ENCODE measurements around the gene RTN4RL2. TPM values are rescaled to one million over a fixed set of nuclear protein-coding genes. Genes with fewer than 3 reads are reported as not detected.

RTN4RL2 gene
- total and polyA plus RNA-seq, 8 donors = 0.75 to 8.1 (median 0.78) TPM; not detected in 3

GRCh38 chr11:57425565-57426438 is 34.5 kb upstream of the RTN4RL2 start:
- Histone ChIP-seq H3K27me3 (no peaks in the 10 kb centered on the region), H3K27ac (peak overlapping the region; percentile 84 to 95 (median 92)), H3K4me1 (peaks cover 47 to 79% (median 56%) of the 10 kb centered on the region in 4 donors), H3K36me3 (peaks cover 4 to 25% (median 16%) of the 10 kb centered on the region in 4 donors), H3K9me3 (no peaks in the 10 kb centered on the region), H3K4me3 (peak overlapping the region; percentile 45 to 59 (median 53))
- 48 to 63% (median 57%) methylated on average over 13 to 15 of the region's 15 CpGs for WGBS, 5 donors
- DNase-seq = peak; percentile 25 to 38
- intact Hi-C loops (cut with DNase I; ENCODE audit: low total_unique reads) = no loop called here
- TF ChIP-seq POLR2AphosphoS5 (IDR thresholded peaks at IDR 0.05) = peak in 2 of 3 donors; percentile 44 to 74
- peak; percentile 5 for TF ChIP-seq EP300 (IDR thresholded peaks at IDR 0.05)
- no peak for TF ChIP-seq POLR2A (IDR thresholded peaks at IDR 0.05)
- TF ChIP-seq, protein P1, sequence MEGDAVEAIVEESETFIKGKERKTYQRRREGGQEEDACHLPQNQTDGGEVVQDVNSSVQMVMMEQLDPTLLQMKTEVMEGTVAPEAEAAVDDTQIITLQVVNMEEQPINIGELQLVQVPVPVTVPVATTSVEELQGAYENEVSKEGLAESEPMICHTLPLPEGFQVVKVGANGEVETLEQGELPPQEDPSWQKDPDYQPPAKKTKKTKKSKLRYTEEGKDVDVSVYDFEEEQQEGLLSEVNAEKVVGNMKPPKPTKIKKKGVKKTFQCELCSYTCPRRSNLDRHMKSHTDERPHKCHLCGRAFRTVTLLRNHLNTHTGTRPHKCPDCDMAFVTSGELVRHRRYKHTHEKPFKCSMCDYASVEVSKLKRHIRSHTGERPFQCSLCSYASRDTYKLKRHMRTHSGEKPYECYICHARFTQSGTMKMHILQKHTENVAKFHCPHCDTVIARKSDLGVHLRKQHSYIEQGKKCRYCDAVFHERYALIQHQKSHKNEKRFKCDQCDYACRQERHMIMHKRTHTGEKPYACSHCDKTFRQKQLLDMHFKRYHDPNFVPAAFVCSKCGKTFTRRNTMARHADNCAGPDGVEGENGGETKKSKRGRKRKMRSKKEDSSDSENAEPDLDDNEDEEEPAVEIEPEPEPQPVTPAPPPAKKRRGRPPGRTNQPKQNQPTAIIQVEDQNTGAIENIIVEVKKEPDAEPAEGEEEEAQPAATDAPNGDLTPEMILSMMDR (IDR thresholded peaks at IDR 0.05) = no peak

- Histone ChIP-seq H3K9me3 (no peaks in the 10 kb centered on the region), H3K27me3 (no peaks in the 10 kb centered on the region), H3K36me3 (peaks cover 0 to 18% (median 10%) of the 10 kb centered on the region in 4 donors), H3K27ac (peak overlapping the region; percentile 84 to 95 (median 92)), H3K4me3 (peak overlapping the region; percentile 45 to 59 (median 53)), H3K4me1 (peaks cover 47 to 84% (median 56%) of the 10 kb centered on the region in 4 donors)
- TF ChIP-seq POLR2A (IDR thresholded peaks at IDR 0.05) (no peak), POLR2AphosphoS5 (IDR thresholded peaks at IDR 0.05) (no peak), EP300 (IDR thresholded peaks at IDR 0.05) (no peak)
- TF ChIP-seq, protein P1 (IDR thresholded peaks at IDR 0.05) = no peak
- WGBS, 5 donors = 15 to 22% (median 16%) methylated on average over 13 to 16 of the region's 16 CpGs
- peak in 1 of 2 donors; percentile 46 for DNase-seq
- intact Hi-C loops (cut with DNase I; ENCODE audit: low total_unique reads) = no loop called here
Measured at GRCh38 chr11:57426439-57426928, 33.8 kb upstream of the RTN4RL2 start.

- Histone ChIP-seq H3K9me3 (no peaks in the 10 kb centered on the region), H3K4me1 (peaks cover 47 to 84% (median 56%) of the 10 kb centered on the region in 4 donors), H3K36me3 (peaks cover 0 to 14% (median 10%) of the 10 kb centered on the region in 4 donors), H3K27me3 (no peaks in the 10 kb centered on the region), H3K4me3 (peak within 1 kb of the TSS; percentile 45 to 59 (median 53)), H3K27ac (peak within 1 kb of the TSS; percentile 84 to 95 (median 92))
- TF ChIP-seq EP300 (IDR thresholded peaks at IDR 0.05) (no peak), POLR2A (IDR thresholded peaks at IDR 0.05) (no peak), POLR2AphosphoS5 (IDR thresholded peaks at IDR 0.05) (peak; percentile 46 to 66 (median 53))
- TF ChIP-seq, protein P1 (IDR thresholded peaks at IDR 0.05) = no peak
- DNase-seq = peak; percentile 76 to 88
- intact Hi-C loops (cut with DNase I; ENCODE audit: low total_unique reads) = no loop called here
- WGBS, 5 donors = 2 to 4% (median 2%) methylated on average over 19 to 39 of the region's 39 CpGs
Measured at GRCh38 chr11:57426929-57427726, 33.2 kb upstream of the RTN4RL2 start, which contains the start of gene SLC43A3. SLC43A3 (minus strand) TSS chr11:57427121; CDS start chr11:57426172, 949 bp downstream.

DNA sequence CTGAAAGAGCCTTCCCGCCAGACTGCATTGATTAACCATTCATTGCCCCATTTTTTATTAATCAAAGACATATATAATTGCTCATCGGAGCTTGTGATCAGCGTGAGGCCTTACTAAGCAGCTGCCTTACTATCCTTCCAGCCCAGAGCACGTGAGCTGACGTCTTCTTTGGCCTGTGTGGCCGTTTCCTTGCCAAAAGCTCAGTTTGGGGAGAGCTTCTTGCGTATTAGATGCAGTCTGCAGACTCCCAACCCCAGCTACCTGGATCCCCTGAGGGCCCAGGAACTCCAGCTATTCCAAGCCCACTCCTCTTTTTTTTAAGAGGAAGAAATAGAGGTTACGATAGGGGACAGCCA is 32.6 kb upstream of the RTN4RL2 start:
- Histone ChIP-seq H3K27me3 (no peaks in the 10 kb centered on the region), H3K9me3 (no peaks in the 10 kb centered on the region), H3K4me3 (peak overlapping the region in 2 of 4 donors; percentile 51 to 55), H3K4me1 (peaks cover 47 to 80% (median 56%) of the 10 kb centered on the region in 4 donors), H3K36me3 (peaks cover 0 to 12% (median 9%) of the 10 kb centered on the region in 4 donors), H3K27ac (peak overlapping the region; percentile 84 to 95 (median 92))
- peak in 1 of 3 donors; percentile 22 for TF ChIP-seq POLR2AphosphoS5 (IDR thresholded peaks at IDR 0.05)
- TF ChIP-seq, protein P1 (IDR thresholded peaks at IDR 0.05) = no peak
- intact Hi-C loops (cut with DNase I; ENCODE audit: low total_unique reads) = no loop called here
- WGBS, 5 donors = 35 to 58% (median 46%) methylated on average over 8 of the region's 8 CpGs
- DNase-seq = peak; percentile 41 to 68

Measured in stomach (tissue), 9 donors.